Measurements from ENCODE around the gene PDP2.

- no peak for TF ChIP-seq POLR2AphosphoS5 (IDR thresholded peaks at IDR 0.05; ENCODE audit: low read depth, low read length)
- TF ChIP-seq SIN3A (IDR thresholded peaks at IDR 0.05; ENCODE audit: borderline replicate concordance, insufficient read depth, low read length), result no peak
- no peak for TF ChIP-seq TAF1 (IDR thresholded peaks at IDR 0.05; ENCODE audit: borderline replicate concordance, insufficient read depth, low read length)
- no peak for TF ChIP-seq REST (IDR thresholded peaks at IDR 0.05; ENCODE audit: insufficient read depth in 1 of 2, low read depth in 2 of 2, low read length in 2 of 2)
Observed at GRCh38 chr16:66903544-66904427, 23.5 kb downstream of the PDP2 start.

All from PFSK-1 (cell line).